Neural cell (in vitro differentiated cells): ENCODE data around the gene DHH.

Experiments
- MXI1 ChIP-seq: fragments of 450-650 bp; conservative IDR thresholded peaks from 2 replicates; pipeline ENCODE4 v1.6.1; 2014; ENCODE audit warnings: antibody characterized with exemption, mild to moderate bottlenecking; ENCODE audit not compliant: poor library complexity, severe bottlenecking
- POLR2AphosphoS5 ChIP-seq: IDR thresholded peaks from 2 replicates; pipeline ENCODE4 v1.6.1; 2012
- RAD21 ChIP-seq: fragments of 450-650 bp; conservative IDR thresholded peaks from 2 replicates; pipeline ENCODE4 v1.6.1; 2014; ENCODE audit warnings: antibody characterized with exemption, mild to moderate bottlenecking, moderate library complexity

- TF ChIP-seq POLR2AphosphoS5 (no peak), RAD21 (no peak), MXI1 (no peak)
These were observed 44.4 kb upstream of the DHH start for GRCh38 chr12:49138999-49139398.
